Medulla oblongata (tissue), 1 donor: Measurements from ENCODE around the gene ALG13.
"Not testable (repeated sequence)": the region's sequence is repeated elsewhere in the genome, so short reads cannot be mapped to it uniquely, and the experiment has no call there.

ENCODE experiments used
- DNase-seq: peaks from one replicate; pipeline ENCODE4 v3.0.0-alpha.2; 2015; ENCODE audit errors: extremely low spot score

Gene ALG13

GRCh38 chrX:111759686-111760085 lies 78.7 kb downstream of the ALG13 start:
- no peak for DNase-seq

DNA sequence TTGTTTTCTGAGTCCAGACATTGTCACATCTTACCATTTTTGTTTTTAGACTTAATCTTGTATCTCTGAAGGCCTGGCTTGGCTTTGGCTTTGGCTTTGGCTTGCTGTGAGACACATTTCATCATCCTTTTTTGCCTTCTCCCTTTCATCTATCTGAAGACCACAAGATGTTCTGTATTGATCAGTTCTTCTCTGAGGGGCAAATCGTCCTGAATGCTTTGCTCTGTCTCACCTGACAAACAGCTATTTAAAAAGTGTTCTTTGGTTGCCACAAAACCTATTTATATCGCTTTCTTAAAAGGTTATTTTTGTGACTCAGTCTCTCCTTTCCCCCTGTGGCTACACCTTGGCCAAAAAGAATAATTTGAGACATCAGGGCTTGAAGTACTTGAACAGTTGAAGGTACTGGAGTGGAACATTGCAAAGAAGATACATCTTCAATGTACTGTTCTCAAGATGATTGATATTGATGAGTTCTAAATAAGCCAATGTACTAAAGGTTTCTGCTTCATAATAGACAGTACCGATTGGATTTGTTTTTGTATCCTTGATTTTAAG lies 80.7 kb downstream of the ALG13 start:
- DNase-seq, result no peak

DNA sequence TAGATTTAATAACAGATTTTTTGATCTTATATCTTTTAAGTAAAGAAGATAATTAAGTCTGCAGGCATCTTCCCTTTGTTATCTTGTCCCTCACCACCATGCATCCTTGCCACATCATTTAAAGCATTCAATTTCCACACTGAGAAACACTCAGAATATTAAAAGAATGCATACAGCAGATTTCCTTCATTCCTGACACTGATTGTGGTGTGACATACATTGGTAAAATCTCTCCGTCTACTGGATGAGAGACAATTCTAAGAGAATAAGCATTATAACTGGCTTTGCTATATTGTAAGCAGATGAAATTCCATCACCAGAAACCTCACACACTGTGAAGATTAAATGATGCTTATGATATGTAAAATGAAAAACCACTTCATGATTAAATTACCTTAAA lies 97.6 kb downstream of the ALG13 start:
- DNase-seq, result no peak

- DNase-seq, result no peak
These were observed 98.6 kb downstream of the ALG13 start for GRCh38 chrX:111779582-111779981.

- no peak for DNase-seq
These were observed 103.7 kb downstream of the ALG13 start for GRCh38 chrX:111784667-111785066.

DNA sequence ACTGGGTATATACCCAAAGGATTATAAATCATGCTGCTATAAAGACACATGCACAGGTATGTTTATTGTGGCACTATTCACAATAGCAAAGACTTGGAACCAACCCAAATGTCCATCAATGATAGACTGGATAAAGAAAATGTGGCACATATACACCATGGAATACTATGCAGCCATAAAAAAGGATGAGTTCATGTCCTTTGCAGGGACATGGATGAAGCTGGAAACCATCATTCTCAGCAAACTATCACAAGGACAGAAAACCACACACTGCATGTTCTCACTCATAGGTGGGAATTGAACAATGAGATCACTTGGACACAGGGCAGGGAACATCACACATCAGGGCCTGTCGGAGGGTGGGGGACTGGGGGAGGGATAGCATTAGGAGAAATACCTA lies 109.1 kb downstream of the ALG13 start:
- DNase-seq, result not testable (repeated sequence)
